ENCODE measurements around the gene LETMD1. TPM values are rescaled to one million over a fixed set of nuclear protein-coding genes. Genes with fewer than 3 reads are reported as not detected.
"Not testable (repeated sequence)": the region's sequence is repeated elsewhere in the genome, so short reads cannot be mapped to it uniquely, and the experiment has no call there.

The LETMD1 gene
- total RNA-seq, 1 donor from 2014 or later, result 77.0 TPM

- Mint-ChIP-seq H3K4me3 (no peak overlapping the region), H3K27ac (peak overlapping the region; percentile 73), H3K36me3 (peaks cover 15% of the 10 kb centered on the region), H3K27me3 (ENCODE audit: low read depth) (no peaks in the 10 kb centered on the region), H3K9me3 (no peaks in the 10 kb centered on the region), H3K4me1 (peaks cover 36% of the 10 kb centered on the region)
- no peak for DNase-seq (ENCODE audit: low spot score in 2 of 2, unreplicated experiment in 2 of 2)
- TF ChIP-seq, protein P1, sequence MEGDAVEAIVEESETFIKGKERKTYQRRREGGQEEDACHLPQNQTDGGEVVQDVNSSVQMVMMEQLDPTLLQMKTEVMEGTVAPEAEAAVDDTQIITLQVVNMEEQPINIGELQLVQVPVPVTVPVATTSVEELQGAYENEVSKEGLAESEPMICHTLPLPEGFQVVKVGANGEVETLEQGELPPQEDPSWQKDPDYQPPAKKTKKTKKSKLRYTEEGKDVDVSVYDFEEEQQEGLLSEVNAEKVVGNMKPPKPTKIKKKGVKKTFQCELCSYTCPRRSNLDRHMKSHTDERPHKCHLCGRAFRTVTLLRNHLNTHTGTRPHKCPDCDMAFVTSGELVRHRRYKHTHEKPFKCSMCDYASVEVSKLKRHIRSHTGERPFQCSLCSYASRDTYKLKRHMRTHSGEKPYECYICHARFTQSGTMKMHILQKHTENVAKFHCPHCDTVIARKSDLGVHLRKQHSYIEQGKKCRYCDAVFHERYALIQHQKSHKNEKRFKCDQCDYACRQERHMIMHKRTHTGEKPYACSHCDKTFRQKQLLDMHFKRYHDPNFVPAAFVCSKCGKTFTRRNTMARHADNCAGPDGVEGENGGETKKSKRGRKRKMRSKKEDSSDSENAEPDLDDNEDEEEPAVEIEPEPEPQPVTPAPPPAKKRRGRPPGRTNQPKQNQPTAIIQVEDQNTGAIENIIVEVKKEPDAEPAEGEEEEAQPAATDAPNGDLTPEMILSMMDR (IDR thresholded peaks at IDR 0.05; ENCODE audit: unreplicated experiment), result no peak
Observed at GRCh38 chr12:51077930-51078329, 29.8 kb downstream of the LETMD1 start.

- not testable (repeated sequence) for H3K9me3 Mint-ChIP-seq; H3K27me3 Mint-ChIP-seq (ENCODE audit: low read depth); H3K4me3 Mint-ChIP-seq; DNase-seq (ENCODE audit: low spot score in 2 of 2, unreplicated experiment in 2 of 2)
- peaks cover 36% of the 10 kb centered on the region for H3K4me1 Mint-ChIP-seq
- peak overlapping the region; percentile 73 for H3K27ac Mint-ChIP-seq
- H3K36me3 Mint-ChIP-seq, result peaks cover 15% of the 10 kb centered on the region
Observed at GRCh38 chr12:51078346-51078745, 30.2 kb downstream of the LETMD1 start.

DNA sequence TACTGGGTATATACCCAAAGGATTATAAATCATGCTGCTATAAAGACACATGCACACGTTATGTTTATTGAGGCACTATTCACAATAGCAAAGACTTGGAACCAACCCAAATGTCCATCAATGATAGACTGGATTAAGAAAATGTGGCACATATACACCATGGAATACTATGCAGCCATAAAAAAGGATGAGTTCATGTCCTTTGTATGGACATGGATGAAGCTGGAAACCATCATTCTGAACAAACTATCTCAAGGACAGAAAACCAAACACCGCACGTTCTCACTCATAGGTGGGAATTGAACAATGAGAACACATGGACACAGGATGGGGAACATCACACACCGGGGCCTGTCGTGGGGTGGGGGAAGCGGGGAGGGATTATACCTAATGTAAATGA, 30.7 kb downstream of the LETMD1 start:
- not testable (repeated sequence) for H3K4me3 Mint-ChIP-seq; DNase-seq (ENCODE audit: low spot score in 2 of 2, unreplicated experiment in 2 of 2); H3K27me3 Mint-ChIP-seq (ENCODE audit: low read depth); H3K27ac Mint-ChIP-seq; H3K9me3 Mint-ChIP-seq
- Mint-ChIP-seq H3K4me1 (peaks cover 39% of the 10 kb centered on the region), H3K36me3 (peaks cover 11% of the 10 kb centered on the region)

- TF ChIP-seq, protein P1 (IDR thresholded peaks at IDR 0.05; ENCODE audit: unreplicated experiment), result no peak
- Mint-ChIP-seq H3K9me3 (no peaks in the 10 kb centered on the region), H3K4me1 (peaks cover 39% of the 10 kb centered on the region), H3K4me3 (no peak overlapping the region), H3K27ac (peak overlapping the region; percentile 66), H3K36me3 (peaks cover 7% of the 10 kb centered on the region), H3K27me3 (ENCODE audit: low read depth) (no peaks in the 10 kb centered on the region)
- no peak for DNase-seq (ENCODE audit: low spot score in 2 of 2, unreplicated experiment in 2 of 2)
Observed at GRCh38 chr12:51080136-51080535, 32.0 kb downstream of the LETMD1 start.

GRCh38 chr12:51081421-51081820, 33.3 kb downstream of the LETMD1 start:
- Mint-ChIP-seq H3K4me3 (peak overlapping the region; percentile 91), H3K27me3 (ENCODE audit: low read depth) (no peaks in the 10 kb centered on the region), H3K9me3 (no peaks in the 10 kb centered on the region), H3K36me3 (peaks cover 7% of the 10 kb centered on the region), H3K4me1 (peaks cover 39% of the 10 kb centered on the region), H3K27ac (no peak overlapping the region)
- no peak for DNase-seq (ENCODE audit: low spot score in 2 of 2, unreplicated experiment in 2 of 2)
- TF ChIP-seq, protein P1 (IDR thresholded peaks at IDR 0.05; ENCODE audit: unreplicated experiment), result no peak

DNA sequence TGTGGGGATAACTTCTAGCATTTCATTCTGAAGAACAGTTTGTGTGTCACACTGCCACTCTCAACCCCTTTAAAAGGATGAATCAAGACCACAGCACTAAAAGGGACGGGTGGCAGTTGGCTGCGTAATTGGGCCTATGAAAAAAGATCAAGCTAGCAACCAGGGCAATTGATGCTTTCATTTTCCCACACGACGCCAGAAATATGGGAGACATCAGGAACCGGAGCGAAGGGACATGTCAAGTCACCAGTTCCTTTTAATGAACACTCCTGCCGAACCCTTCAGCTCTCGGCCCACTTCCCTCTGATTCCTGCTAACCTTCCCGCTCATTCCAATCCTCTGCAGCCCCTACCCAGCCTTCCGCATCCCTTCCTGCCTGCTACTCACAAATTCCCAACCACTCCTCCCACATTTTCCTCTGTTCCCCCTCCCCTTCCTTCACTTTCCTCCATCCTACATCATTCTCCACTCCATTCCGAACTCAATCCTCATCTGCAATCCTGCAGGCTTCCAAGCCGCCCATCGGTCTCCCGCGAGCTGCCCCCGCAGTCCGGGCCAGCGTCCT, 34.5 kb downstream of the LETMD1 start:
- TF ChIP-seq, protein P1 (IDR thresholded peaks at IDR 0.05; ENCODE audit: unreplicated experiment), result no peak
- H3K27ac Mint-ChIP-seq, result peak overlapping the region; percentile 87
- no peaks in the 10 kb centered on the region for H3K9me3 Mint-ChIP-seq
- peaks cover 38% of the 10 kb centered on the region for H3K4me1 Mint-ChIP-seq
- peaks cover 7% of the 10 kb centered on the region for H3K36me3 Mint-ChIP-seq
- H3K27me3 Mint-ChIP-seq (ENCODE audit: low read depth), result no peaks in the 10 kb centered on the region
- H3K4me3 Mint-ChIP-seq, result peak overlapping the region; percentile 91
- peak in 1 of 2 experiments; percentile 41 for DNase-seq (ENCODE audit: low spot score in 2 of 2, unreplicated experiment in 2 of 2)
